Natural killer cell (primary cell): ENCODE results near the gene FMNL3. TPM values are rescaled to one million over a fixed set of nuclear protein-coding genes. Genes with fewer than 3 reads are reported as not detected.
A peak's percentile ranks its signal among the peaks of the same experiment; 100 is the strongest.

Source experiments
- ATAC-seq, 3 donors: fragments of 150-1000 bp in 2 of 3; fragments of 200-7000 bp in 1 of 3; cut with Tn5 transposase; 1 replicate in 1 of 3; 2 replicates in 2 of 3; pipeline ENCODE4 v1.10.0; 2021; ENCODE audit warnings: mild to moderate bottlenecking in 2 of 3, moderate library complexity in 2 of 3
- DNase-seq, 2 donors: peaks; one replicate each; pipeline versions ENCODE4 v3.0.0 to v3.0.0-alpha.2; 2013 to 2021; ENCODE audit warnings: mixed read lengths in 1 of 2
- H3K27ac ChIP-seq: one replicate; pipeline ENCODE4 v1.5.1; 2013; ENCODE audit warnings: mild to moderate bottlenecking, low read length
- H3K27me3 ChIP-seq: one replicate; pipeline ENCODE4 v1.6.1; 2013; ENCODE audit warnings: low read length; ENCODE audit not compliant: control insufficient read depth, insufficient read depth
- H3K36me3 ChIP-seq: one replicate; pipeline ENCODE4 v1.6.1; 2013; ENCODE audit warnings: low read length; ENCODE audit not compliant: control insufficient read depth, insufficient read depth
- H3K4me1 ChIP-seq: one replicate; pipeline ENCODE4 v1.6.1; 2013; ENCODE audit warnings: low read length; ENCODE audit not compliant: control insufficient read depth, insufficient read depth
- H3K4me3 ChIP-seq: one replicate; pipeline ENCODE4 v1.5.1; 2013; ENCODE audit warnings: low read length
- H3K9me3 ChIP-seq: one replicate; pipeline ENCODE4 v1.6.1; 2013; ENCODE audit warnings: low read length; ENCODE audit not compliant: control insufficient read depth, insufficient read depth
- H3K27ac Mint-ChIP-seq, 2 donors: one replicate each; pipeline ENCODE4 v1.8.0; 2022; ENCODE audit warnings: mild to moderate bottlenecking in 2 of 2, mixed read lengths in 2 of 2, moderate library complexity in 1 of 2
- H3K27me3 Mint-ChIP-seq, 2 donors: one replicate each; pipeline ENCODE4 v1.8.0; 2022; ENCODE audit warnings: low read depth in 2 of 2, mixed read lengths in 2 of 2
- H3K36me3 Mint-ChIP-seq: one replicate; pipeline ENCODE4 v1.8.0; 2022; ENCODE audit warnings: mixed read lengths
- H3K4me1 Mint-ChIP-seq, 2 donors: one replicate each; pipeline ENCODE4 v1.8.0; 2022; ENCODE audit warnings: mixed read lengths in 2 of 2
- H3K4me3 Mint-ChIP-seq: one replicate; pipeline ENCODE4 v1.8.0; 2022; ENCODE audit warnings: mild to moderate bottlenecking, moderate library complexity, mixed read lengths
- H3K9me3 Mint-ChIP-seq, 2 donors: one replicate each; pipeline ENCODE4 v1.8.0; 2022; ENCODE audit warnings: mixed read lengths in 2 of 2
- CTCF ChIP-seq: fragments of 200-600 bp; IDR thresholded peaks from one replicate; pipeline ENCODE4 v1.8.0; 2022; ENCODE audit warnings: antibody characterized with exemption
- WGBS: methylation state at CpG from one replicate; pipeline ENCODE4 v1.1.7; 2013; ENCODE audit warnings: missing lambda C conversion rate; ENCODE audit not compliant: insufficient coverage; 5-methylcytosine and 5-hydroxymethylcytosine counted together
- intact Hi-C: fragments of 100-400 bp; cut with micrococcal nuclease; formaldehyde crosslinking; loops from one replicate; pipeline ENCODE4 v1.14.2; 2022
- total RNA-seq, 4 donors: library from RNA; stranded (reverse); fragments of 120-200 nt in 1 of 4; gene quantifications; one replicate each; pipeline versions ENCODE4 v1.2.3 to v1.2.4, GENCODE V29; 2013 to 2022

The FMNL3 gene
- total RNA-seq, 3 donors from 2014 or later (not counting 1 experiment from before 2014, with no cell fraction given) = 54.2 to 82.6 (median 58.7) TPM

GRCh38 chr12:49647827-49648711 is 59.1 kb downstream of the FMNL3 start:
- Histone ChIP-seq H3K9me3 (no peaks in the 10 kb centered on the region), H3K4me3 (no peak overlapping the region), H3K27me3 (no peaks in the 10 kb centered on the region), H3K27ac (no peak overlapping the region), H3K4me1 (peaks cover 13% of the 10 kb centered on the region), H3K36me3 (peaks cover 80% of the 10 kb centered on the region)
- no peak overlapping the region for H3K4me3 Mint-ChIP-seq
- H3K9me3 Mint-ChIP-seq = no peaks in the 10 kb centered on the region
- peak overlapping the region; percentile 63 to 69 for H3K27ac Mint-ChIP-seq
- H3K36me3 Mint-ChIP-seq = peaks cover 8% of the 10 kb centered on the region
- WGBS = 89% methylated on average over 15 of the region's 15 CpGs
- peaks cover 29 to 50% of the 10 kb centered on the region in 2 donors for H3K4me1 Mint-ChIP-seq
- DNase-seq (no peak), ATAC-seq (no peak)
- no peak for TF ChIP-seq CTCF
- intact Hi-C loops = no loop called here
- H3K27me3 Mint-ChIP-seq = no peaks in the 10 kb centered on the region

- Mint-ChIP-seq H3K27ac (peak overlapping the region; percentile 63 to 69), H3K4me3 (no peak overlapping the region), H3K27me3 (no peaks in the 10 kb centered on the region), H3K4me1 (peaks cover 29 to 50% of the 10 kb centered on the region in 2 donors), H3K9me3 (no peaks in the 10 kb centered on the region), H3K36me3 (peaks cover under 1% of the 10 kb centered on the region)
- WGBS = 86% methylated on average over 11 of the region's 12 CpGs
- ATAC-seq = no peak
- Histone ChIP-seq H3K27ac (no peak overlapping the region), H3K9me3 (no peaks in the 10 kb centered on the region), H3K36me3 (peaks cover 70% of the 10 kb centered on the region), H3K27me3 (no peaks in the 10 kb centered on the region), H3K4me3 (no peak overlapping the region), H3K4me1 (peaks cover 13% of the 10 kb centered on the region)
- no peak for DNase-seq
- no peak for TF ChIP-seq CTCF
- intact Hi-C loops = no loop called here
These were observed 60.1 kb downstream of the FMNL3 start for GRCh38 chr12:49646871-49647654.

GRCh38 chr12:49646331-49646830 is 60.8 kb downstream of the FMNL3 start:
- H3K4me3 Mint-ChIP-seq = no peak overlapping the region
- peak overlapping the region; percentile 67 to 89 for H3K27ac Mint-ChIP-seq
- Histone ChIP-seq H3K36me3 (peaks cover 63% of the 10 kb centered on the region), H3K4me1 (peaks cover 13% of the 10 kb centered on the region), H3K9me3 (no peaks in the 10 kb centered on the region), H3K4me3 (no peak overlapping the region), H3K27me3 (no peaks in the 10 kb centered on the region), H3K27ac (no peak overlapping the region)
- DNase-seq (no peak), ATAC-seq (no peak)
- WGBS = 95% methylated on average over 7 of the region's 7 CpGs
- peaks cover 29 to 50% of the 10 kb centered on the region in 2 donors for H3K4me1 Mint-ChIP-seq
- no peaks in the 10 kb centered on the region for H3K27me3 Mint-ChIP-seq
- TF ChIP-seq CTCF = no peak
- no peaks in the 10 kb centered on the region for H3K9me3 Mint-ChIP-seq
- no peaks in the 10 kb centered on the region for H3K36me3 Mint-ChIP-seq
- intact Hi-C loops = no loop called here
